Stimulated activated CD4-positive, alpha-beta T cell treated with anti-CD3 and anti-CD28 coated beads, Interleukin-15, amount 100 ng/mL, for 24 hours (primary cell): ENCODE measurements around the gene REEP6.
"Not testable (repeated sequence)": the region's sequence is repeated elsewhere in the genome, so short reads cannot be mapped to it uniquely, and the experiment has no call there.

Experiments
- DNase-seq: peaks from one replicate; pipeline ENCODE4 v3.0.0-alpha.2; 2020

REEP6 gene

DNA sequence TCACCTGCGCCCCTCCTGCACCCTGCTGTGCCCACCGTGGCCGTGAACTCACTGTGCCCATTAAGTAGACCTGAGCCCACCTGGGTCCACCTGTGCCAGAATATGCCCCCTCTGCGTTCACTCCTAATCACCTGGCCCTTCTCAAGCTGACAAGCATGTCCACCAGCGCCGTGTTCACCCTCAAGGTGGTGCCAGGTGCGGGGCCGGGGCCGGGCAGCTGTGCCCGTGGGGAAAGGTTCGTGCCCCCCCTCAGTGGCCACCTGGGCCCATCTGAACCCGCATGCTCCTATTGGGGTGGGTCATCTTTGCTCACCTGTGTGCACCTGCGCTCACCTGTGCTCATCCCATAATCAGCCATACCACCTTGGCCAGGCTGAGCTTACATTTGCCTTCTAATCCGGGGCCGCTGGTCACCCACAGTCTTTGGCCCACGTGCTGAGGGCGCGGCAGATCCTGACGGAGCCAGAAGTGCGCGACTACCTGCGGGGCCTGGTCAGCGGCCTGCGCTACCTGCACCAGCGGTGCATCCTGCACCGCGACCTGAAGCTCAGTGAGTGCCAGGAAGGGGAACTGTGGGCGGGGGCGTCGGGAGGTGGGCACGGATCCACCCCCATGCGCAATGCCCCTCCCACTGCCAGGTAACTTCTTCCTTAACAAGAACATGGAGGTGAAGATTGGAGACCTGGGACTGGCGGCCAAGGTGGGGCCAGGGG lies 35.2 kb downstream of the REEP6 start:
- DNase-seq = no peak

DNA sequence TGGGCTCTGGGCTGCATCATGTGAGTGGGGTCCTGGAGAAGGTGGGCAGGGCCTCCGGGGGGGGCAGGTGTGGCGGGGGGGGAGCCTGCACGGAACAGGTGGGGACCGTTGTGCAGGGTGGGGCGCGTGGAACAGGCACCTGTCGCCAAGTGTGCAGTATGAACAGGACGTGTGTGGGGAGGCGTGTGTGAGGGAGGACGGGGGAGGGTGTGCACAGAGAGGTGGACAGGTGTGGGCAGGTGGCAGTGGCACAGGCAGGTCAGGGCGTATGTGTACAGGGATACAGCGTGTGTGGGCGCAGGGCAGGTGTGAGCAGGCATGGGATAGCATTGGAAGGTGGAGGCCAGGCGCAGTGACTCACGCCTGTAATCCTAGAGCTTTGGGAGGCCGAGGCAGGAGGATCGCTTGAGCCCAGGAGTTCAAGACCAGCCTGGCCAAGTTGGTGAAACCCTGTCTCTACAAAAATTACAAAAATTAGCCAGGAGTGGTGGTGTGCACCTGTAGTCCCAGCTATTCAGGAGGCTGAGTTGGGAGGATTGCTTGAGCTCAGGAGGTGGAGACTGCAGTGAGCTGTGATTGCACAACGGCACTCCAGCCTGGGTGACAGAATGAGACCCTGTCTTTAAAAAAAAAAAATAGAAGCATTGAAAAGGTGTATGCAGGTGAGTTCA lies 36.1 kb downstream of the REEP6 start:
- DNase-seq = no peak

GRCh38 chr19:1527650-1528309 lies 36.8 kb downstream of the REEP6 start:
- no peak for DNase-seq

- DNase-seq = no peak
Measured at GRCh38 chr19:1528596-1529429, 37.8 kb downstream of the REEP6 start.

- no peak for DNase-seq
Measured at GRCh38 chr19:1529430-1529816, 38.4 kb downstream of the REEP6 start.

GRCh38 chr19:1530856-1531255 lies 39.9 kb downstream of the REEP6 start:
- not testable (repeated sequence) for DNase-seq

DNA sequence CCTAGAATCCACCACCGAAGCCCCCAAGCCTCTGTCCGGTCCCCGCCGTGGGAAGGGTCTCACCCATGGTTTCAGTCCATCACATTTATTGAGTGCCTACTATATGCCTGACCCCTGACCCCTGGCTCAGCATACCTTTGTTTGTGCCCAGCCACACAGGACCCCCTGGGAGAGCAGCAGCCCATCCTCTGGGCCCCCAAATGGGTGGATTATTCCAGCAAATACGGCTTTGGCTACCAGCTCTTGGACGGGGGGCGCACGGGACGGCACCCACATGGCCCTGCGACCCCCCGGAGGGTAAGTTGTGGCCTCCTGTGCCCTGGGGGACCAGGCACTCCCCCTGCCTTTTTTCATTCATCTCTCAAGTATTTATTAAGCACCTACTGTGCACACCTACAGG lies 40.6 kb downstream of the REEP6 start:
- no peak for DNase-seq

GRCh38 chr19:1532003-1532402 lies 41.0 kb downstream of the REEP6 start:
- no peak for DNase-seq

- DNase-seq = no peak
Measured at GRCh38 chr19:1533510-1534150, 42.6 kb downstream of the REEP6 start.

DNA sequence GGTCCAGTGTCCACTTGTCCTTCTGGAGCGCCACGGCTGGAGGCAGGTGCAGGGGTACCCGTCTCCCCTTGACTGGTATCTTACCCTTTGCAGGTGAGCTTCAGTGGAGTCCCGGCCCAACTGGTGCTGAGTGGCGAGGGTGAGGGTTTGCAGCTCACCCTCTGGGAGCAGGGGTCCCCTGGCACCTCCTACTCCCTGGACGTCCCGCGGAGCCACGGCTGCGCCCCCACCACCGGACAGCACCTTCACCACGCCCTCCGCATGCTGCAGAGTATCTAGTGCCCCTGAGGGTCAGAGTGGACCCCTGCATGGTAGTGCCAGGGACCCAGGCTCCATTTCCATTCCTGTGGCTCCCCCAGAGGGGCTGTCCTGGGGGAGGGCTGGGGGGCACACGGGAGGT lies 44.0 kb downstream of the REEP6 start:
- DNase-seq = no peak

- not testable (repeated sequence) for DNase-seq
Measured at GRCh38 chr19:1535699-1536098, 44.7 kb downstream of the REEP6 start.

- DNase-seq = no peak
Measured at GRCh38 chr19:1538978-1539377, 48.0 kb downstream of the REEP6 start.

DNA sequence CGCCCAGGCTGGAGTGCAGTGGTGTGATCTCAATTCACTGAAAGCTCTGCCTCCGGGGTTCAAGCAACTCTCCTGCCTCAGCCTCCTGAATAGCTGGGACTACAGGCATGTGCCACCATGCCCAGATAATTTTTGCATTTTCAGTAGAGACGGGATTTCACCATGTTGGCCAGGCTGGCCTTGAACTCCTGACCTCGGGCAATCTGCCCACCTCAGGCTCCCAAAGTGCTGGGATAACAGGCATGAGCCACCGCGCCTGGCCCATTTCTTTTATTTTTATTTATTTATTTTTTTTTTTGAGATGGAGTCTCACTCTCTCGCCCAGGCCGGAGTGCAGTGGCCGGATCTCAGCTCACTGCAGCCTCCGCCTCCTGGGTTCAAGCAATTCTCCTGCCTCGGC lies 48.8 kb downstream of the REEP6 start:
- not testable (repeated sequence) for DNase-seq

GRCh38 chr19:1540365-1540925 lies 49.5 kb downstream of the REEP6 start:
- no peak for DNase-seq
